GM21717 (cell line): ENCODE results near the gene FBXL3.
"Not testable (repeated sequence)": the region's sequence is repeated elsewhere in the genome, so short reads cannot be mapped to it uniquely, and the experiment has no call there.

ENCODE experiments used
- ATAC-seq: cut with Tn5 transposase; IDR thresholded peaks from one replicate; pipeline ENCODE4 v1.9.1; 2021; ENCODE audit warnings: mild to moderate bottlenecking, moderate library complexity; ENCODE audit not compliant: unreplicated experiment

FBXL3 gene

DNA sequence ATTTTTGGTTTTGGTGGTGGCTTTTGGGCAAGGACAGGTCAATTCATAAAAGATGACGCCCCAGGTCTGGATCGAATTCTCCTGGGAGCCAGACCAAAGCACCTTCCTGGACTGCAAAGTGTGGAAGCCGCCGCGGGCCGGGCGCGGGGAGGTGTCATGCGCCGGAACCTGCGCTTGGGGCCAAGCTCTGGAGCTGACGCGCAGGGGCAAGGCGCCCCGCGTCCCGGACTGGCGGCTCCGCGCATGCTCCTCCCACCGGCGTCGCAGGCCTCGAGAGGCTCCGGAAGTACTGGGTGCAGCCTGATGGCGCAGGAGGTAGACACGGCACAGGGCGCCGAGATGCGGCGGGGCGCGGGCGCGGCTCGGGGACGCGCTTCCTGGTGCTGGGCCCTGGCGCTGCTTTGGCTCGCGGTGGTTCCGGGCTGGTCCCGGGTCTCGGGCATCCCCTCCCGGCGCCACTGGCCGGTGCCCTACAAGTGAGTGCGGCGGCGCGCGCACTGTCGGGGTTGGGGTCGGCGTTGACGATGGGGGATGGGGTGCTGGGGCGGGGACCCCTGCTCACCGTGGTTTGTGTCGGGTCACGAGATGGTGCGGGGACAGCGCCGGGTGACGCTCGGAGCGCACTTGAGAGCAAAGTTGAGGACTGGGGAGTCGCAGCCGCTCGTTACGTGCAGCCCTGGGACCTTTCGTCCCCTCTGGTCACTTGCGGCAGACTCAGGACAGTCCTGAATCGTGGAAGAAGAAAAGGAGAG is 35.0 kb downstream of the FBXL3 start, which contains the start of gene CLN5:
TSS of gene CLN5 (plus strand) at position 286 of the 752 bp plus-strand sequence. CDS start at position 304, 18 bp downstream.
- peak; percentile 97 for ATAC-seq

DNA sequence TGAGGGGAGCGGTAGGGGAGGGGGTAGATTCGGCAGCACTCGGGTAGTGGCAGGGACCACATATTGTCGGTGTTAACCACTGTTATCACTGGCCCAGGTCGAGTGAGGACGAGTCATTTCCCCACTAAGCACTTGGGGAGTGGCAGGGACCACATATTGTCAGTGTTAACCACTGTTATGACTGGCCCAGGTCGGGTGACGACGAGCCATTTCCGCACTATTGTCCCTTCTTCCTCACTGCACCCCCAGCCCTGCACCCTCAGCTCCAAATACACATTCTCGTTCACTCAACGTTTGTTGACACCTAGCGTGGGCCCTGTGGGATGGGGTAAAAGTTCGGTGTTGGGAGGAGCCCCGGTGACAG is 35.5 kb downstream of the FBXL3 start:
- ATAC-seq: peak; percentile 53

DNA sequence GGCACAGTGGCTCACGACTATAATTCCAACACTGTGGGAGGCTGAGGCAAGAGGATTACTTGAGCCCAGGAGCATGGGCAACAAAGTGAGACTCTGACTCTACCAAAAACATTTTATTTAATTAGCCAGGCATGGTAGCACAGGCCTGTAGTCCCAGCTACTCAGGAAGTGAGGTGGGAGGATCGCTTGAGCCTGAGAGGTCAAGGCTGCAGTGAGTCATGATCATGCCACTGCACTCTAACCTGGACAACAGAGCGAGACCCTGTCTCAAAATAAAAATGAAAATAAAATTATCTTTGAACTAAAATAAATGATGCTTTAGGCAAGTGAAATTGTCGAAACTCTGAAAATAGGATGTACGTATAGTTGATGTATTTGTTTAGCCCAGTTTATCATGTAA is 43.3 kb downstream of the FBXL3 start:
- ATAC-seq: no peak

GRCh38 chr13:76982061-76982460 is 44.9 kb downstream of the FBXL3 start:
- no peak for ATAC-seq

DNA sequence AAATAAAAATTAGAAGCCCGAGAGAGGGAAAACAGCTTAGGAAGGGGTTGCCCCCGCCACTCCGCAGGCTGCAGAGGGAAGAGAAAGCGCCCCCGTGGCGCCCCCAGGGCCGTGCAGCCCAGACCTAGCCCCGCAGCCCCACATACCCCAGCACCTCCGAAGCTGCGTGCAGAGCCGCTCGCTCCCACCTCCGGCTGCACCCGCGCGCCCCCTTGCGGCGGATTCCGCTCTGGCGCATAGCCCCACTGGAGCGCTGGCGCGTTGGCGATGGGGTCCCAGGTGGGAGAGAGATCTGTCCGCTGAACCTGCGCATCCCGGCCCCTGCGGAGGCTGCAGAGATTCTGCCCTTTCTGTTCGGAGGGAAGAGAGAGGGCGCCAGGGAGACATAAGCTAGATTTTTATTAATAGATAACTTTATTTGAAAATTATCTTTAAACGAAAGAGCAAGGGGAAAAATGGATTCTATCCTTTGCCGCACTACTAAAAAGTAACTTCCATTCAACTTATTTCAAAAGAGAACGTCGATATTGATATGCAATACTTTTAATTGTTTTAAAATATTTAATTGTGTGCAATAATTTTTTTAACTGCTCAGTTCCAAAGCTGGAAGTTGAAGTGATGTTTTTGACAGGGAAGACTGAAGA is 46.8 kb downstream of the FBXL3 start:
- ATAC-seq: peak; percentile 100

GRCh38 chr13:76976929-76977328 is 50.0 kb downstream of the FBXL3 start:
- ATAC-seq: no peak

DNA sequence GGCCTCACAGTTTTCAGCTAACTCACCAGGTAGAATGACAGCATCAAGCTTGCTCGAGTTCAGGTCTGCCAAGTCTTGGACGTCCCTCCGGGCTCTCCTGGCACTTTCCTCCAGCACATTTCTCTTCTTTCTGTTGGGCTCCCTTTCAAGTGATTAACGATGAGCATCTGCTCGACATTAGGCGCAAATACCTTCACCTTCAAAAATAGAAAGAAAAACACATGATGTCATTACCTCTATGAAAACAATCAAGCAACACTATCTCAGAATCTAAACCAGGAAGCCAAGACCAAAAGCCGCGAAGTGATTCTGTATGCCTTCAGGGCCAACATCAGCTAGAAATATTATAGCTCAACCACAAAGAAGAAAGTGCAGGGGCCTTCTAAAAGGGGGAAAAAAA is 50.5 kb downstream of the FBXL3 start:
- no peak for ATAC-seq

DNA sequence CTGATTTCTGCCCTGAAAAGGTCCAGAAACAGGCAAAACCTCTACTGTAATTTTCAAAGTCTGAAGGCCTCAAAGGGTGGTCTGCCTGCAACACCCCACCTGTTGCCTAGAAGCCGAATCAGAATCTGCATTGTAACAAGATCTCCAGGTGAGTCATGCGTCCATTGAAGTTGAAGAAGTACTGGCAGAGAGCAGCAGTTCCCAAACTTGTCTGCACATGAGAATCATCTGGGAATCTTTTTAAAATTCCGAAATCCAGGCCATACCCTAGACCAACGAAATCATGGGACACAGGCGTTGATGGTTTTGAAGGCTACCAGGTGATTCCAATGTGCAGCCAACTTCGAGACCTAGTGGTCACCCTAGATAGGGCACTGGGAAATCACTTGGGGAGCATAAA is 51.1 kb downstream of the FBXL3 start:
- ATAC-seq: no peak

- no peak for ATAC-seq
Observed at GRCh38 chr13:76974618-76974975, 52.4 kb downstream of the FBXL3 start.

DNA sequence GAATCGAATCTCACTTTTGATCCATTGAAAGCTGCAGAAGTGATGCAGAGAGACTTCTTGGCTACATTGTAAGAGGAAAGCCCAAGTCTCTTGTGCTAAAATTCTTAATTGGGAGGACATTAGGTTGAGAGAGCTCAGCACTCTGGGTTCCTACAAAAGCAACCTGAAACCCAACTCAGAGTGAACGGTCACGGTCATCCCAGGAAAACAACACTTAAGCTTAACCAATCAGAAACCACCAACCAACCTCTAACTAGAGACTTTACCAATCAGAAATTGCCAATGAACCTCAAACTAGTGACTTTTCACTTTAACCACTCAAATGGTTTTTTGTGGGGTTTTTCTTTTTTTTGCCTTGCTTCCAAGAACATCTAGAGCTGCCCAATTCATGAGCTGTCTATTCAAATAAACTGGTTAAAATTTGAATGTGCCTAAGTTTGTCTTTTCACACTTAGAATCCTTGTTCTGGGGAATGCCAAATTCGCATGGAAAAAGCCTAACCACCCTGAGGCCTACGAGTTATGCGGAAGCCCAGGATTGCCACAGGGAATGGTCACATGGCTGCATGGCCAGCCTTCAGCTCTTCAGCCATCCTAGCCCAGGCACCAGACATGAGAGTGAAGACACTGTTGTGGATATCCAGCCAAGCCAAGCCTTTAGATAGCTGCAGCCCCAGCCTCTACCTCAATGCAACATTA is 52.9 kb downstream of the FBXL3 start:
- no peak for ATAC-seq

DNA sequence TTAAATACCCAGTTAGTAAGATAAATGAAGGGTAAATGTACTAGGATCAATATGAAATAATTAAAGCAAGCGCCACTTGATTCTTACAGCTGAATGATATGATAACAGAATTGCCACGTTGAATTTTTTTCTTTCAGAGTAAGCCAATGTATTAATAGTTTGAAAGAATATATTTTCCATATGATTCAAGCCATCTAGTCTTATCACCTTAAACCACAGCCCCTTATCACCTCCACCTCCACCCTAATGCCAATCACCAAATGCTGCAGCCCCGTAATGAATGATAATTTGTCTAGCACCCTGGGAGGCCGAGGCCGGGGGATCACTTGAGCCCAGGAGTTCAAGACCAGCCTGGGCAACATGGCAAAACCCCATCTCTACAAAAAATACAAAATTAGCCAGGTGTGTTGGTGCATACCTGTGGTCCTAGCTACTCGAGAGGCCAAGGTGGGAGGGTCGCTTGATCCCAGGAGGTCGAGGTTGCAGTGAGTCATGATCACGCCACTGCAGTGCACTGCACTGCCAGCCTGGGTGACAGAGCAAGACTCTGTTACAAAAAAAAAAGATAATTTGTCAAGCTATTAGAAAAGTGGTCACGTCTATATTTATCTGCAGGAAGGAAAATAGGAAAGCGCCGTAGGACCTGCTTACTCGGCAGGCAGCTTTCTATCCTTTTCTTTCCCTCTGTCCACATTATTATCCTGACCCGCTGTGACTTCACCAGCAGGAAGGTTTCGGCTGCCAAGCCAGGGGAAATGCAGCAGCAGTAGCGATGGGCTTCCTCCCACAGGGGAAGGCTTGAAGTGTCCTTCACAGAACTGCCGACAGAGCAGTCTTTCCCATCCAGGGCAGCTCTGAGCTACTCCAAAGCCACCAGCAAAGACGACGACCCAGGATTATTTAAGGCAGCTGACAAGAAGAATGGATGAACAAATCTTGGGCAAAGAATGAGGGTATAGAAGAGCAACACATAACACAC is 54.8 kb downstream of the FBXL3 start:
- no peak for ATAC-seq

- no peak for ATAC-seq
Observed at GRCh38 chr13:76971215-76971614, 55.7 kb downstream of the FBXL3 start.

GRCh38 chr13:76969488-76970365 is 57.2 kb downstream of the FBXL3 start:
- ATAC-seq: no peak

DNA sequence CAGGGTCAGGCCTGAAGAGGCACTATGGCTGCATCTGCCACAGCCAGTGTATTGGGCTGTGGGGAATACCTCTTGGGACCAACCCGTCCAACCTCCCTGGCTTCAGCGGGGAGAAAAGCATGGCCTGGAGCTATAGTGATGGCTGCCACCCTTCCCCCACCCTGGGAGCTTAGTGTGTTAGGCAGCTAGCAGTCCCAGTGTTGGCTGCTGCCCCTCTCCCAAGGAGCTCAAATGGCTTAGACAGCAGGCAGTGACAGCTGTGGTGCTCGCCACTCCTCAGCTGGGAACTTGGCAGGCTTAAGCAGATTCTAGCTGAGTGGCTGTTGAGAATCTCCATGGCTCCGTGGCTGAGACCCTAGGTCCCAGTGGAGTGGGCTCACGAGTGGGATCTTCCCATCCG is 58.9 kb downstream of the FBXL3 start:
- ATAC-seq: no peak

DNA sequence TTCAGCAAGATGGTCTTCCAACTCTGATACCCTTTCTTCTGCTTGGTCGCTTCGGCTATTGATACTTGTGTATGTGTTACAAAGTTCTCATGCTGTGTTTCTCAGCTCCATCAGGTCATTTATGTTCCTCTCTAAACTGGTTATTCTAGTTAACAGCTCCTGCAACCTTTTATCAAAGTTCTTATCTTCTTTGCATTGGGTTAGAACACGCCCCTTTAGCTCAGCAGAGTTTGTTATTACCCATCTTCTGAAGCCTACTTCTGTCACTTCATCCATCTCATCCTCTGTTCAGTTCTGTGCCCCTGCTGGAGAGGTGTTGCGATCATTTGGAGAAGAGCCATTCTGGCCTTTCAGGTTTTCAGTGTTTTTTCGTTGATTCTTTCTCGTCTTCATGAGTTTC is 59.9 kb downstream of the FBXL3 start:
- ATAC-seq: no peak

- no peak for ATAC-seq
Observed at GRCh38 chr13:76965759-76966421, 61.1 kb downstream of the FBXL3 start.

GRCh38 chr13:76959734-76960133 is 67.2 kb downstream of the FBXL3 start:
- ATAC-seq: not testable (repeated sequence)

- ATAC-seq: no peak
Observed at GRCh38 chr13:76958841-76959432, 68.0 kb downstream of the FBXL3 start.

DNA sequence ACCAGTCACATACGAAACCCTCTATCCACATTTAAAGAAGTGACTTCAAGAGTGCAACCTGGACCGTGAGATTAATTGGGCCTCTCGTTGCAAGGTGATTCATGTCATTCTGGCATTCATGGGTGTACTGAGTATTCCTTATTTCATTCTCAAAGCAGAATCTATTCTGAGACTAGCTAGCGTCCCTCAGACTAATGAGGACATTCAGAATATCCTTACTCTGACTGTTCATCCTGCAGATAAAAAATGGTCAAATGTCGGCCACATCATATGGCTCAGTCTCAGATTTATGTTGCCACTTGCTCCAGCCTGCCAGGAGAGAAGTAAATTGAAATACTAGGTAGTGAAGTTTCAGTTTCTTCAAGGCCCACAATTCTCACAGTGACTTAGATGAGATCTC is 71.3 kb downstream of the FBXL3 start:
- ATAC-seq: no peak
